ENCODE results near the gene RCAN3.
"Not testable (repeated sequence)": the region's sequence is repeated elsewhere in the genome, so short reads cannot be mapped to it uniquely, and the experiment has no call there.

Gene RCAN3

GRCh38 chr1:24486331-24487065 is 16.1 kb upstream of the RCAN3 start:
- DNase-seq, result no peak

- DNase-seq, result no peak
Observed at GRCh38 chr1:24487455-24487854, 15.2 kb upstream of the RCAN3 start.

DNA sequence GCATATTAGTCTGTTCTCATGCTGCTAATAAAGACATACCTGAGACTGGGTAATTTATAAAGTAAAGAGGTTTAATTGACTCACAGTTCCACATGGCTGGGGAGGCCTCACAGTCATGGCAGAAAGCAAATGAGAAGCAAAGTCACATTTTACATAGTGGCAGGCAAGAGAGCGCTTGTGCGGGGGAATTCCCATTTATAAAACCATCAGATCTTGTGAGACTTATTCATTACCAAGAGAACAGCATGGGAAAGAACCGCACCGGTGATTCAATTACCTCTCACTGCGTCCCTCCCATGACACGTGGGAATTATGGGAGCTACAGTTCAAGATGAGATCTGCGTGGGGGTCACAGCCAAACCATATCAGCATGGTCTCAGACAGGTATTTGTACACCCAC is 14.5 kb upstream of the RCAN3 start:
- DNase-seq, result not testable (repeated sequence)

DNA sequence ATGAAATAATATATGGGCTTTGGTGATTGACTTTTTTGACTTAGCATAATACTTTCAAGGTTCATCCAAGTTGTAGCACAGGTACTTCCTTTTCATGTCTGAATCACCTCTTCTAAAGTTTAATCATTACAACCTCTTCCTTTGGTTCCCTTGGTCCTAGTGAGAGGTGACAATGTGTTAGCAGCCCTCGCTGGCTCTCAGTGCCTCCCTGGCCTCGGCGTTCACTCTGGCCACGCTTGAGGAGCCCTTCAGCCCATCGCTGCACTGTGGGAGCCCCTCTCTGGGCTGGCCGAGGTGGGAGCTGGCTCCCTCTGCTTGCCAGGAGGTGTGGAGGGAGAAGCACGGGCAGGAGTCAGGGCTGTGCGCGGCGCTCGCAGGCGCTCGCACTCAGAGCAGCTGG is 13.0 kb upstream of the RCAN3 start:
- no peak for DNase-seq

DNA sequence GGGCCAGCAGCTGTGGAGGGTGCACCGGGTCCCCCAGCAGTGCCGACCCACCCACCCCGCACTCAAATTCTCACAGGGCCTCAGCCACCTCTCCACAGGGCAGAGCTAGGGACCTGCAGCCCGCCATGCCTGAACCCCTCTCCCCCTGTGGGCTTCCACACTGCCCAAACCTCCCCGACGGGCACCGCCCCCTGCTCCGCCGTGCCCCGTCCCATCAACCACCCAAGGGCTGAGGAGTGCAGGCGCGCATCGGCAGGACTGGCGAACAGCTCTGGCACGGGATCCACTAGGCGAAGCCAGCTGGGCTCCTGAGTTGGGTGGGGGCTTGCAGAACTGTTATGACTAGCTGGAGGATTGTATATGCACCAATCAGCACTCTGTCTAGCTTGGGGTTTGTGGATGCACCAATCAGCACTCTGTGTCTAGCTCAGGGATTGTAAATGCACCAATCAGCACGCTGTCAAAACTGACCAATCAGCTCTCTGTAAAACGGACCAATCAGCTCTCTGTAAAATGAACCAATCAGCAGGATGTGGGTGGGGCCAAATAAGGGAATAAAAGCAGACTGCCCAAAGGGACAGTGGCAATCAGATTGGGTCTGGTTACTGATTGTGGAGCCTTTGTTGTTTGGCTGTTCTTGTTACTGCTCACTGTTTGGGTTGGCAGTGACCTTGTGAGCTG is 12.4 kb upstream of the RCAN3 start:
- no peak for DNase-seq

GRCh38 chr1:24491577-24492360 is 10.9 kb upstream of the RCAN3 start:
- DNase-seq, result no peak

GRCh38 chr1:24492935-24493334 is 9.7 kb upstream of the RCAN3 start:
- not testable (repeated sequence) for DNase-seq

GRCh38 chr1:24493785-24494184 is 8.9 kb upstream of the RCAN3 start:
- DNase-seq, result no peak

- DNase-seq, result no peak
Observed at GRCh38 chr1:24498589-24498988, 4.0 kb upstream of the RCAN3 start.

GRCh38 chr1:24500448-24501048 is 2.1 kb upstream of the RCAN3 start:
- DNase-seq, result no peak

DNA sequence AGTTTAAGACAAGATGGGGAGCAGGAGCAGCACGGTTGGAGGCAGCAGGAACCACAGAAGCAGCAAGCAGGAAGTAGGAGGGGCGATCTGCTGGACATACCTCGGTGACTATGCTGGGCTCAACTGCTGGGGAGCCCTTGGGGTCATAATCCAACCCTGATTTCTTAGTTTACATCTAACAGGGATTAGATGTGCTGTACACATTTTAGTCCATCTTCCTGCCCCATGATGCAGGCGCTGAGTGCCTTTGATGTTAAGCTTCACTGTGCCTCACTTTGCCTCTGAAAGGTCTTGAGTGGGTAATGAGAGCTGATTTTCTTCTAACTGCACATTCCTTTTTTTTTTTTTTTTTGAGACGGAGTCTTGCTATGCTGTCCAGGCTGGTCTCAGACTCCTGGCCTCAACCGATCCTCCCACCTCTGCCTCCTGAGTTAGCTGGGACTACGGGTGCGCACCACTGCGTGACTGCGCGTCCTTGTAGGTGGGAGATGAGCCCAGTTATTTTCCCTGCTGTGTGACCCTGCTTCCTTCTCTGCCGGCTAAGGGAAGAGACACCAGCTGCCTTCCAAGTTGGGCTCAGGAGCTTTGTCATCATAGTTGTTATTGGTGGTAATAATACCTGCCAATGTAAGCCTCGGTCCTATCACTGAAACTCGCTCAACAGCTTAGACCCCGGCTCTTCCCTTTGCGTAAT is 1.1 kb upstream of the RCAN3 start:
- DNase-seq, result no peak

DNA sequence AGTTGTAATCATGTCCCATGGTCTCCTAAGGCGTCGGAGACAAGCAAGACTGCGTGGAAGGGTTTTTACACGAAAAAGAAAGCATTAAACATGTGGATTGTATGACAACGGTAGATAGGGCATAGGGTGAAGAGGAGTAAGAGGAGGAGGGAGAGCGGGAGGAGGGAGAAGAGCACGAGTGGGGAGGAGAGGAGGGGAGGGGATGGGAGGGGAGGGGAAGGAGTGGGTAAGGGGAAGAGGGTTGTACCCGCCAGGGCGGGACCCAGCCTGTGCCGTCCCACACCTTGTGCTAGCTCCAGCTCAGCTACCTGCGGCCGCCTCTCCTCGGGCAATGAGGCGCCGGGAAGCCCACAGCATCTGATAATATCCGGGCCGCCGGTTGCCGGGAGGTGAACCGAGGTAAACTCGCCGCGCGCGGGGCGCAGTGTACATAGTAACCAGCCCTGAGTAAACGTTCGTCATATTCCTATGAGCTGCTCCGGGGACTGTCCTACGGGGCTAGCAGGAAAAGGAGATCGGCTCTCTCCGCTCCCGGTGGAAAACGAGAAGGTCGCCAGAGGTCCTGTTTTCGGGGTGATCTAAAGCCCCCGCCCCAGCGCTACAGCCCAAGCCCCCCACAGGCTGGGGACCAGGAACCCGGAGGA is 449 bp upstream of the RCAN3 start:
- DNase-seq, result peak; percentile 40

GRCh38 chr1:24503059-24503751 is 569 bp downstream of the RCAN3 start:
- no peak for DNase-seq

DNA sequence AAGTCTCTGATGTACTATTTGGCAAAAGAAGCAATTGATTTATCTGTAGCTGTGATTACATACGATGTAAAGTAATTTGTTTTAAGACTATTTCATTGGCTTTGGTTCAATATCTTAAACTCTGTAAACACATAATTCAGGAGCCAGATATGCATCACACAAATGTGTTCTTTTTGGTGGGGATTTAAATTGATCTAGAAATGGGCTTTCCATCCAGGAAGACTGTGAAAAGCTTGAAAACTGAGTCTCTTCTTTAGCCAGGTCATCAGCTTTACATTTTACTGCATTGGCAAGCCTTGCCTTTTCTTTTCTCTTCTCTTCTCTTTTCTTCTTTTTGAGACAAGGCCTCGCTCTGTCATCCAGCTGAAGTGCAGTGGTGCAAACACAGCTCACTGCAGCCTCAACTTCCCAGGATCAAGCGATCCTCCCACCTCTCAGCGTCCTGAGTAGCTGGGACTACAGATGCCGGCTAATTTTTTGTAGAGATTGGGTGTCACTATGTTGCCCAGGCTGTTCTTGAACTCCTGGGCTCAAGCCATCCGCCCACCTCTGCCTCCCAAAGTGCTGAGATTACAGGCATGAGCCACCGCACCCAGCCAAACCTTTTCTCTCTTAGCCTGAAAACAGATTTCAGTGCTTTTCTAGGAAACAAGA is 1.4 kb downstream of the RCAN3 start:
- DNase-seq, result no peak

DNA sequence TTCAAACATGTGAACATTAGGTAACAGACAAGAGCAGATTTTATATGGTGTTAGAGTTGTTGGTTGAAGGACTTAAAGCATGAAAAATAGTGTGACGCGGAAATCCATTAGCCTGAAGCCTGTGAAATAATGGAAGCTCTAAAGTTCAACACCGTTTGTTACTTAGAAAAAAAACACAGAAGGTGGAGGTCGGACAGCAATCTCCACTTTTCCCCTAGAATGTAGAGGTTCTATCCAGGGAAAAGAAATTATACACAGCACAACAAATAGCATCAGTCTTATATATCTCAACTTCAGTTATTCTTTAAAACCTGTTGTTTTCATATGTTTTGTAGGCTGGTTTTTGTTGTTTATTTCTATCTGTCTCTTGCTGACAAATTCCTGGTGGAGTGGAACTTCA is 1.9 kb downstream of the RCAN3 start:
- no peak for DNase-seq

DNA sequence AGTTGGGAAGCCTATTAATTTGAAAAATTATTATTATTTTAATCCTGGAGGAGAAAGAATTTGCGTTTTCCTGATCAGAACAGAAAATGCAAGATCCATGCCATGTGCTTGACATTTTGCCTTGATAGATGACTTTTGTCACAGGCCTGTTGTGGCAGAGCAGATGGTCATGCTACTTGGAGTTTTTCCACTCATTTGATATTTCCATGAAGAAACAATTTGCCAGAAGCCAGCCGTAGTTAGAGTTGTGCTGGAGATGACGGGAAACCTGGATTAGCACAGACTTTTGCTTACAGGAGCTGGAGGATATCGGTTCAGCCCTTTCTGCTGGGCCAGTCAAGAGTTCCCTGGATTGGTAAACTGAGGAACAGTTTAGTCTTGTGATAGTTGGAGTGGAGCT is 3.2 kb downstream of the RCAN3 start:
- no peak for DNase-seq

- no peak for DNase-seq
Observed at GRCh38 chr1:24506691-24507381, 4.2 kb downstream of the RCAN3 start.

DNA sequence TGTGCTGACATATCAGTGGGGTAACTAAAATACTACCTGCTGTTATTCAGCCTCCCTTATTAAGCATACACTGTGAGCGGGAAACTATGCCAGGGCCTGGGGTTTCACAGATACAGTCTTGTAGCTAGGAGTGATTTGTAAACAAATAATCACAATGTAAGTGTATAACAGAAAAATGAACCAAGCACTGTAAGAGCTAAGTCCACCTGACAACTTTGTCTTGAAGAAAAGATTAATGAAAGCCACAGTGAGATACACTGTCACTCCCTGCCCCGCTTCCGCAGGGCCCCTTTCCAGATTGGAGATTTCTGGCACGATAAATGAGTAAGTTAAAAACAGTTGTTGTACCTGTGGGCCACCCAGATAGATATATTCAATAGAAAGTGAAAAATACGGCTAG is 4.8 kb downstream of the RCAN3 start:
- DNase-seq, result no peak

DNA sequence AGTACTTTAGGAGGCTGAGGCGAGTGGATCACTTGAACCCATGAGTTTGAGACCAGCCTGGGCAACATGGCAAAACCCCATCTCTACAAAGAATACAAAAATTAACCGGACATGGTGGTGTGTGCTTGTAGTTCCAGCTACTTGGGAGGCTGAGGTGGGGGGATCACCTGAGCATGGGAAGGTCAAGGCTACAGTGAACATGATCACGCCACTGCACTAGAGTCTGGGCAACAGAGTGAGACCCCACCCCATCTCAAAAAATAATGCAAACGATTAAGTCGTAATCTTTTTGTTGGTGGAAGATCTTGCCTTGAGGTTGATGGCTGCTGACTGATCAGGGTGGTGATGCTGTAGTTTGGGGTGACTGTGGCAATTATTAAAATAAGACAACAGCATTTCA is 6.3 kb downstream of the RCAN3 start:
- DNase-seq, result no peak

- DNase-seq, result no peak
Observed at GRCh38 chr1:24513706-24514105, 11.1 kb downstream of the RCAN3 start.

DNA sequence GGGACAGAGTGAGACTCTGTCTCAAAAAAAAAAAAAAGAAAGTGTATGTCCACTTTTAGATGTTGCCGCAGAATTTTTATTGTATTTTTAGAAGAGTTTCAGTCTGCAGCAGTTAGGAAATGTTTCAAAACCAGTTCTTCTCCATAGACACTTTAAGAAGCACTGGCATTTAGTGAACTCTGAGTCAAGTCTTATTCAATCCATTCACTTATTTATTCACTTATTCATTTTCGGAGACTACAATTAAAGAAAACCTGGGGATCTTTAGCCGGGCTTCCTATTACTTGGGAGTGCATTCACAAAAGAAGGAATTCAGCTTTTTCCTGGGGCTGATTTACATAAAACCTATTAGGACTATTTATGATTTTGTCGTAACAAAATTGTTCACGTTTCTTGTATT is 12.3 kb downstream of the RCAN3 start:
- DNase-seq, result no peak

All from NCI-H1105 (cell line).